C4-2B (cell line): ENCODE data around the gene EHD2.

Experiments
- CTCF ChIP-seq: fragments of 450-650 bp; conservative IDR thresholded peaks from 2 replicates; pipeline ENCODE4 v1.5.1; 2017; ENCODE audit warnings: mild to moderate bottlenecking
- ZFX ChIP-seq: fragments of 450-650 bp; IDR thresholded peaks from 2 replicates; pipeline ENCODE4 v1.6.1; 2017

- TF ChIP-seq CTCF (no peak), ZFX (no peak)
These were observed 55.4 kb downstream of the EHD2 start for GRCh38 chr19:47768604-47769003.
